ENCODE measurements around the gene ARHGAP26.

The ARHGAP26 gene

GRCh38 chr5:143262393-143263174, 492.4 kb downstream of the ARHGAP26 start:
- DNase-seq (ENCODE audit: low read depth in 1 of 2, low spot score in 1 of 2) = no peak
- in situ Hi-C loops (cut with HindIII; ENCODE audit: low pct_unique_long_range_greater_than_20kb, low sequenced_read_pairs) = no loop called here
- TF ChIP-seq JUND (IDR thresholded peaks at IDR 0.05; ENCODE audit: low read depth) = no peak

GRCh38 chr5:143263272-143263810, 493.2 kb downstream of the ARHGAP26 start:
- TF ChIP-seq JUND (IDR thresholded peaks at IDR 0.05; ENCODE audit: low read depth) = no peak
- in situ Hi-C loops (cut with HindIII; ENCODE audit: low pct_unique_long_range_greater_than_20kb, low sequenced_read_pairs) = no loop called here
- no peak for DNase-seq (ENCODE audit: low read depth in 1 of 2, low spot score in 1 of 2)

GRCh38 chr5:143265995-143266394, 495.8 kb downstream of the ARHGAP26 start:
- in situ Hi-C loops (cut with HindIII; ENCODE audit: low pct_unique_long_range_greater_than_20kb, low sequenced_read_pairs) = no loop called here
- TF ChIP-seq JUND (IDR thresholded peaks at IDR 0.05; ENCODE audit: low read depth) = no peak

GRCh38 chr5:143267186-143267585, 497.0 kb downstream of the ARHGAP26 start:
- in situ Hi-C loops (cut with HindIII; ENCODE audit: low pct_unique_long_range_greater_than_20kb, low sequenced_read_pairs) = no loop called here
- no peak for DNase-seq (ENCODE audit: low read depth in 1 of 2, low spot score in 1 of 2)
- no peak for TF ChIP-seq JUND (IDR thresholded peaks at IDR 0.05; ENCODE audit: low read depth)

More at GRCh38 chr5:143265995-143266394, 495.8 kb downstream of the ARHGAP26 start:
- DNase-seq (ENCODE audit: low read depth in 1 of 2, low spot score in 1 of 2) = no peak

- TF ChIP-seq JUND (IDR thresholded peaks at IDR 0.05; ENCODE audit: low read depth) = no peak
- no peak for DNase-seq (ENCODE audit: low read depth in 1 of 2, low spot score in 1 of 2)
Observed at GRCh38 chr5:143268388-143268787, 498.2 kb downstream of the ARHGAP26 start.

GRCh38 chr5:143271431-143271830, 501.3 kb downstream of the ARHGAP26 start:
- DNase-seq (ENCODE audit: low read depth in 1 of 2, low spot score in 1 of 2) = no peak
- in situ Hi-C loops (cut with HindIII; ENCODE audit: low pct_unique_long_range_greater_than_20kb, low sequenced_read_pairs) = no loop called here
- no peak for TF ChIP-seq JUND (IDR thresholded peaks at IDR 0.05; ENCODE audit: low read depth)

More at GRCh38 chr5:143268388-143268787, 498.2 kb downstream of the ARHGAP26 start:
- in situ Hi-C loops (cut with HindIII; ENCODE audit: low pct_unique_long_range_greater_than_20kb, low sequenced_read_pairs) = no loop called here

- no peak for DNase-seq (ENCODE audit: low read depth in 1 of 2, low spot score in 1 of 2)
- in situ Hi-C loops (cut with HindIII; ENCODE audit: low pct_unique_long_range_greater_than_20kb, low sequenced_read_pairs) = no loop called here
- TF ChIP-seq JUND (IDR thresholded peaks at IDR 0.05; ENCODE audit: low read depth) = no peak
Observed at GRCh38 chr5:143274952-143275351, 504.8 kb downstream of the ARHGAP26 start.

- TF ChIP-seq JUND (IDR thresholded peaks at IDR 0.05; ENCODE audit: low read depth) = no peak
- in situ Hi-C loops (cut with HindIII; ENCODE audit: low pct_unique_long_range_greater_than_20kb, low sequenced_read_pairs) = no loop called here
- DNase-seq (ENCODE audit: low read depth in 1 of 2, low spot score in 1 of 2) = no peak
Observed at GRCh38 chr5:143275512-143276363, 505.6 kb downstream of the ARHGAP26 start.

- DNase-seq (ENCODE audit: low read depth in 1 of 2, low spot score in 1 of 2) = no peak
- no peak for TF ChIP-seq JUND (IDR thresholded peaks at IDR 0.05; ENCODE audit: low read depth)
- in situ Hi-C loops (cut with HindIII; ENCODE audit: low pct_unique_long_range_greater_than_20kb, low sequenced_read_pairs) = no loop called here
Observed at GRCh38 chr5:143277536-143277935, 507.4 kb downstream of the ARHGAP26 start.

Data from T47D (cell line).